Stomach smooth muscle (tissue), 2 donors: Measurements from ENCODE around the gene MRPL3.

Experiments
- H3K27ac ChIP-seq: one replicate; pipeline ENCODE4 v1.7.0; 2013; ENCODE audit warnings: mild to moderate bottlenecking, low read length, inconsistent platforms
- H3K27me3 ChIP-seq, 2 donors: one replicate each; pipeline ENCODE4 v1.7.0; 2013; ENCODE audit warnings: low read length in 2 of 2; ENCODE audit not compliant: insufficient read depth in 2 of 2, control insufficient read depth in 1 of 2
- H3K36me3 ChIP-seq, 2 donors: one replicate each; pipeline ENCODE4 v1.7.0; 2013; ENCODE audit warnings: low read length in 2 of 2; ENCODE audit not compliant: control insufficient read depth in 2 of 2, insufficient read depth in 2 of 2
- H3K4me1 ChIP-seq: one replicate; pipeline ENCODE4 v1.7.0; 2013; ENCODE audit warnings: low read length; ENCODE audit not compliant: control insufficient read depth, insufficient read depth
- H3K4me3 ChIP-seq, 2 donors: one replicate each; pipeline ENCODE4 v1.7.0; 2013; ENCODE audit warnings: low read length in 2 of 2
- H3K9ac ChIP-seq, 2 donors: one replicate each; pipeline ENCODE4 v1.7.0; 2013; ENCODE audit warnings: low read length in 2 of 2, mild to moderate bottlenecking in 1 of 2
- H3K9me3 ChIP-seq, 2 donors: one replicate each; pipeline ENCODE4 v1.7.0; 2013; ENCODE audit warnings: low read length in 2 of 2; ENCODE audit not compliant: control insufficient read depth in 2 of 2
- donor health status: healthy.
- donor health status: Pancreatic carcinoma.

The MRPL3 gene

GRCh38 chr3:131470377-131470776 lies 32.4 kb downstream of the MRPL3 start:
- Histone ChIP-seq H3K27ac (no peak overlapping the region), H3K4me3 (no peak overlapping the region), H3K9ac (no peak overlapping the region), H3K36me3 (peaks cover 8 to 28% of the 10 kb centered on the region in 2 donors), H3K27me3 (no peaks in the 10 kb centered on the region), H3K4me1 (no peaks in the 10 kb centered on the region), H3K9me3 (no peaks in the 10 kb centered on the region)

- H3K4me1 ChIP-seq: no peaks in the 10 kb centered on the region
- H3K9me3 ChIP-seq: no peaks in the 10 kb centered on the region
- H3K27me3 ChIP-seq: no peaks in the 10 kb centered on the region
- H3K9ac ChIP-seq: no peak overlapping the region
- no peak overlapping the region for H3K4me3 ChIP-seq
- peaks cover 4 to 11% of the 10 kb centered on the region in 2 donors for H3K36me3 ChIP-seq
- no peak overlapping the region for H3K27ac ChIP-seq
Observed at GRCh38 chr3:131458653-131459052, 44.1 kb downstream of the MRPL3 start.

DNA sequence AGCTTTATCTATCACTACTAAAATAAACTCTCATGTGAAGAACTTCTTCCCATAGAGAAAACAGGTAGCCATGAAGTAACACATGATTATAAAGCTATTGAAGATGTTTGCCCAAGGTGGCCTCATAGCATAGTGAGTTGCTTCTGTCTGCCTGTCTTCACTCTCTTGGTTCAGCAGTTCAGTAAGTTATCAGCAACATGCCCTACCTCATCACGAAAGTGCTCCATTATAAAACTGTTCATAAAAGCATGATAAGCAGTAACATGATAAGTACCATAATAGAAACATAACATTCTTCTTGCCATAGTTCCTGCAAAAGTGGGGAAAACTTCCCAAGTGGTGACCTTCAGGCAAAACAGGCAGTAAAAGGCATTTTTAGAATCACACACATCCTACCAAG lies 45.6 kb downstream of the MRPL3 start:
- no peaks in the 10 kb centered on the region for H3K4me1 ChIP-seq
- no peak overlapping the region for H3K27ac ChIP-seq
- no peaks in the 10 kb centered on the region for H3K27me3 ChIP-seq
- H3K9ac ChIP-seq: no peak overlapping the region
- H3K36me3 ChIP-seq: peaks cover 0 to 7% of the 10 kb centered on the region in 2 donors
- no peaks in the 10 kb centered on the region for H3K9me3 ChIP-seq
- H3K4me3 ChIP-seq: no peak overlapping the region

- no peak overlapping the region for H3K4me3 ChIP-seq
- H3K27ac ChIP-seq: no peak overlapping the region
- no peaks in the 10 kb centered on the region for H3K27me3 ChIP-seq
- H3K36me3 ChIP-seq: no peaks in the 10 kb centered on the region
- H3K9ac ChIP-seq: no peak overlapping the region
- H3K9me3 ChIP-seq: no peaks in the 10 kb centered on the region
- no peaks in the 10 kb centered on the region for H3K4me1 ChIP-seq
Observed at GRCh38 chr3:131454501-131454900, 48.3 kb downstream of the MRPL3 start.

GRCh38 chr3:131453533-131453932 lies 49.2 kb downstream of the MRPL3 start:
- Histone ChIP-seq H3K27me3 (no peaks in the 10 kb centered on the region), H3K4me1 (no peaks in the 10 kb centered on the region), H3K9ac (no peak overlapping the region), H3K4me3 (no peak overlapping the region), H3K9me3 (no peaks in the 10 kb centered on the region), H3K27ac (no peak overlapping the region), H3K36me3 (no peaks in the 10 kb centered on the region)

DNA sequence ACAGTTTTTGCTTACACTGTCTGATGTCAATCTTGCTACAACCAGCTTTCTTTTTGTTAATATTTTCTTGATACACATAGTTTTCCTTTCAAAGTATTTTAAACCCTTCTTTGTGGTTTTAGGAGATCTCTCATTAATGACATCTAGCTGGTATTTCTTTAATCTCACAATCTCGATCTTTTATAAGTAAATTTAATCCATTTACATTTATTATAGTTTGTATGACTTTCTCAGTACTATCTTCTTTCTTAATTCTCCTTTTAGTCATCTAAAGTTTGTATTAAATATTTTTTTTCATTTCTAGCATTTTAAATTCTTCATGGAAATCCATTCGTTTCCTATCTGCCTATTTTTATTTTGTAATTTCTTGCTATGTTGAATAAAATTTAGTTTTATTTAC lies 55.4 kb downstream of the MRPL3 start:
- Histone ChIP-seq H3K9ac (no peak overlapping the region), H3K27me3 (no peaks in the 10 kb centered on the region), H3K4me1 (no peaks in the 10 kb centered on the region), H3K36me3 (no peaks in the 10 kb centered on the region), H3K27ac (no peak overlapping the region), H3K4me3 (no peak overlapping the region), H3K9me3 (no peaks in the 10 kb centered on the region)

- Histone ChIP-seq H3K36me3 (no peaks in the 10 kb centered on the region), H3K27ac (no peak overlapping the region), H3K4me1 (no peaks in the 10 kb centered on the region), H3K9me3 (no peaks in the 10 kb centered on the region), H3K4me3 (no peak overlapping the region), H3K27me3 (no peaks in the 10 kb centered on the region), H3K9ac (no peak overlapping the region)
Observed at GRCh38 chr3:131444180-131444579, 58.6 kb downstream of the MRPL3 start.

DNA sequence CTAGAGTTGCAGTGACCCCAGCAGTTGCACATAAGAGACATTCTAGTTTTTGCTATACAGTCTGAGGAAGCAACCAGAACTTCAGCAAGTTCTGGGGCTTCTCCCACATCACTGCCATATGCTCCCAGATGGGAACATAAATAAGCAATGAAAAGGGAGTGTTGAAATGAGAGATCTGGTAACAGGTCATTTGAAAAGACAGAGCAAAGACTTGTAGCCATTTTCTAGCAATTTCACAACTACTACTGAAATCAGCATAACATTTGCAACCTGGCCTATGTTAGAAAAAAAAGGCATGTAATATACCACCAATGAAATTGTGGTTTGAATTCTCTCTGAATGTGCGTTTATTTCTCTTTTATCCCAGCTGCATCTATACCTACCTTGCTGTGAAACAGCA lies 63.7 kb downstream of the MRPL3 start:
- Histone ChIP-seq H3K9me3 (no peaks in the 10 kb centered on the region), H3K27me3 (no peaks in the 10 kb centered on the region), H3K9ac (no peak overlapping the region)

DNA sequence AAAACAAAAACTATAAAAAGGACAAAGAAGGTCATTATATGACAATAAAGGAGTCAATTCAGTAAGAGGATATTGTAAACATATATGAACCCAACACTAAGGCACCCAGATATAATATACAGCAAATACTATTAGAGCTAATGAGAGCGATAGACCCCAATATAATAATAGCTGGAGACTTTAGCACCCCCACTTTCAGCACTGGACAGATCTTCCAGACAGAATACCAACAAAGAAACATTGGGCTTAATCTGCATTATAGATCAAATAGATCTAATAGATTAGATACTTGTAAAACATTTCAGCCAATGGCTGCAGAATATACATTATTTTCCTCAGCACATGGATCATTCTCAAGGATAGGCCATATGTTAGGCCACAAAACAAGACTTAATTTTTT lies 67.8 kb downstream of the MRPL3 start:
- Histone ChIP-seq H3K27ac (no peak overlapping the region), H3K4me1 (no peaks in the 10 kb centered on the region), H3K4me3 (no peak overlapping the region), H3K9me3 (no peaks in the 10 kb centered on the region), H3K27me3 (no peaks in the 10 kb centered on the region), H3K36me3 (no peaks in the 10 kb centered on the region), H3K9ac (no peak overlapping the region)

More for the DNA sequence above, 63.7 kb downstream of the MRPL3 start:
- Histone ChIP-seq H3K4me3 (no peak overlapping the region), H3K36me3 (no peaks in the 10 kb centered on the region), H3K4me1 (no peaks in the 10 kb centered on the region), H3K27ac (no peak overlapping the region)

GRCh38 chr3:131432441-131432840 lies 70.3 kb downstream of the MRPL3 start:
- Histone ChIP-seq H3K27ac (no peak overlapping the region), H3K9me3 (no peaks in the 10 kb centered on the region), H3K9ac (no peak overlapping the region)

GRCh38 chr3:131431754-131432153 lies 71.0 kb downstream of the MRPL3 start:
- Histone ChIP-seq H3K27ac (no peak overlapping the region), H3K4me3 (no peak overlapping the region)

More at GRCh38 chr3:131432441-131432840, 70.3 kb downstream of the MRPL3 start:
- Histone ChIP-seq H3K36me3 (no peaks in the 10 kb centered on the region), H3K4me3 (no peak overlapping the region), H3K4me1 (no peaks in the 10 kb centered on the region), H3K27me3 (no peaks in the 10 kb centered on the region)

More at GRCh38 chr3:131431754-131432153, 71.0 kb downstream of the MRPL3 start:
- H3K4me1 ChIP-seq: no peaks in the 10 kb centered on the region
- H3K9me3 ChIP-seq: no peaks in the 10 kb centered on the region
- H3K27me3 ChIP-seq: no peaks in the 10 kb centered on the region
- no peak overlapping the region for H3K9ac ChIP-seq
- no peaks in the 10 kb centered on the region for H3K36me3 ChIP-seq
